HepG2 (cell line): ENCODE results near the gene ADAMTS4. TPM values are rescaled to one million over a fixed set of nuclear protein-coding genes. Genes with fewer than 3 reads are reported as not detected.

Source experiments
- ATAC-seq: fragments of 200-7000 bp; cut with Tn5 transposase; 3 replicates; pipeline ENCODE4 v1.9.1; 2020; ENCODE audit warnings: mild to moderate bottlenecking, moderate library complexity
- BruUV-seq: library from RNA; stranded (reverse); fragments of 400-500 nt; replicated peaks from 2 replicates; lab custom pipeline; 2021; lab: Mats Ljungman, UMichigan
- CTCF ChIA-PET: fragments of 300-600 bp; formaldehyde crosslinking; extraction: SDS; loops from one replicate; lab custom pipeline; 2021; ENCODE audit warnings: low total read pairs, inconsistent platforms, low intra/inter-chr PET ratio; lab: Yijun Ruan, JAX
- POLR2A ChIA-PET: fragments of 350-600 bp; sonication (Branson Sonifier 250); formaldehyde crosslinking; loops from one replicate; lab custom pipeline; 2020; ENCODE audit warnings: antibody characterized with exemption, inconsistent platforms; lab: Yijun Ruan, JAX
- DNase-seq: peaks from one replicate; pipeline ENCODE4 v3.0.0-alpha.2; 2015; ENCODE audit warnings: low spot score
- FAIRE-seq: peaks from 3 replicates; lab custom pipeline; 2011; peaks lifted over from hg19 to GRCh38; lab: Jason Lieb, UNC
- H2AFZ ChIP-seq: one replicate; pipeline ENCODE4 v1.6.1; 2011; ENCODE audit warnings: low read length, inconsistent platforms
- H3K27ac ChIP-seq: fragments of 300-600 bp; 3 replicates; pipeline ENCODE4 v1.8.0; 2011; ENCODE audit warnings: mixed run types, mild to moderate bottlenecking, mixed read lengths, low read length, inconsistent platforms; ENCODE audit not compliant: insufficient read depth; ENCODE audit errors: extremely low read length
- H3K27me3 ChIP-seq, 2 experiments: fragments of 200-600 bp in 1 of 2; 2 replicates in 1 of 2; 3 replicates in 1 of 2; pipeline versions ENCODE4 v1.6.0 to v1.8.0; 2011; ENCODE audit warnings: low read length in 2 of 2, mild to moderate bottlenecking in 2 of 2, moderate library complexity in 2 of 2, inconsistent platforms in 1 of 2; ENCODE audit not compliant: insufficient read depth in 2 of 2, control insufficient read depth in 1 of 2
- H3K36me3 ChIP-seq, 2 experiments: fragments of 200-600 bp in 1 of 2; replicated peaks in 1 of 2; 2 replicates in 1 of 2; 3 replicates in 1 of 2; pipeline versions ENCODE4 v1.5.1 to v1.8.0; 2011; ENCODE audit warnings: low read length in 2 of 2, inconsistent platforms in 1 of 2; ENCODE audit not compliant: insufficient read depth in 2 of 2, control insufficient read depth in 1 of 2
- H3K4me1 ChIP-seq: 2 replicates; pipeline ENCODE4 v1.5.1; 2012; ENCODE audit warnings: low read length, inconsistent platforms; ENCODE audit not compliant: insufficient read depth
- H3K4me2 ChIP-seq: 2 replicates; pipeline ENCODE4 v1.6.0; 2011; ENCODE audit warnings: low read depth, low read length, inconsistent platforms
- H3K4me3 ChIP-seq, 3 experiments: fragments of 200-600 bp in 1 of 3; sonication (generic), shearing (Covaris generic) in 1 of 3; replicated peaks in 1 of 3; 2 replicates each; pipeline ENCODE4 v1.5.1; 2011 to 2016; ENCODE audit warnings: low read length in 3 of 3, inconsistent platforms in 2 of 3, low read depth in 2 of 3, mild to moderate bottlenecking in 2 of 3, control low read depth in 1 of 3, mixed read lengths in 1 of 3; ENCODE audit not compliant: insufficient read depth in 1 of 3
- H3K79me2 ChIP-seq: one replicate; pipeline ENCODE4 v1.6.1; 2011; ENCODE audit warnings: low read length, inconsistent platforms; ENCODE audit not compliant: insufficient read depth
- H3K9ac ChIP-seq: 2 replicates; pipeline ENCODE4 v1.6.0; 2011; ENCODE audit warnings: mild to moderate bottlenecking, low read depth, low read length, inconsistent platforms; ENCODE audit not compliant: insufficient read depth
- H3K9me3 ChIP-seq: 2 replicates; pipeline ENCODE4 v1.5.1; 2012; ENCODE audit warnings: mild to moderate bottlenecking, low read length
- H4K20me1 ChIP-seq: 2 replicates; pipeline ENCODE4 v1.6.0; 2011; ENCODE audit warnings: inconsistent platforms, mild to moderate bottlenecking, low read length, moderate library complexity; ENCODE audit not compliant: insufficient read depth
- CBX1 ChIP-seq: IDR thresholded peaks from one replicate; pipeline ENCODE4 v1.6.1; 2016; ENCODE audit warnings: antibody characterized with exemption, low read depth
- FOXM1 ChIP-seq: sonication (generic); formaldehyde crosslinking; IDR thresholded peaks from 2 replicates; pipeline ENCODE4 v1.5.0; 2020; ENCODE audit warnings: missing genetic modification reagents
- IRF2 ChIP-seq: IDR thresholded peaks from 2 replicates; pipeline ENCODE4 v1.6.1; 2018; ENCODE audit warnings: missing genetic modification reagents, missing compliant biosample characterization
- KLF16 ChIP-seq, 2 experiments: sonication (generic) in 1 of 2; formaldehyde crosslinking in 1 of 2; IDR thresholded peaks; 2 replicates each; pipeline versions ENCODE4 v1.6.1 to v1.8.0; 2016 to 2023; ENCODE audit warnings: missing genetic modification reagents in 2 of 2, missing compliant biosample characterization in 1 of 2
- ONECUT2 ChIP-seq: sonication (generic); formaldehyde crosslinking; IDR thresholded peaks from 2 replicates; pipeline ENCODE4 v1.4.0; 2020; ENCODE audit warnings: missing genetic modification reagents
- RAD51 ChIP-seq: fragments of 450-650 bp; IDR thresholded peaks from 2 replicates; pipeline ENCODE4 v1.6.1; 2016; ENCODE audit warnings: borderline replicate concordance
- RFXAP ChIP-seq: sonication (generic); formaldehyde crosslinking; IDR thresholded peaks from 2 replicates; pipeline ENCODE4 v1.4.0; 2020; ENCODE audit warnings: missing genetic modification reagents, borderline replicate concordance
- SMARCE1 ChIP-seq: fragments of 450-650 bp; IDR thresholded peaks from 2 replicates; pipeline ENCODE4 v1.6.1; 2017; ENCODE audit warnings: borderline replicate concordance
- SNAPC2 ChIP-seq: sonication (generic); formaldehyde crosslinking; IDR thresholded peaks from 2 replicates; pipeline ENCODE4 v1.8.1; 2022; ENCODE audit warnings: mild to moderate bottlenecking, missing genetic modification reagents
- ZBTB37 ChIP-seq: sonication (generic); formaldehyde crosslinking; IDR thresholded peaks from 2 replicates; pipeline ENCODE4 v1.4.0; 2020; ENCODE audit warnings: mild to moderate bottlenecking, missing genetic modification reagents
- ZBTB46 ChIP-seq: sonication (generic); formaldehyde crosslinking; IDR thresholded peaks from 2 replicates; pipeline ENCODE4 v1.4.0; 2020; ENCODE audit warnings: mild to moderate bottlenecking, missing genetic modification reagents, borderline replicate concordance
- ZNF224 ChIP-seq: sonication (generic); formaldehyde crosslinking; IDR thresholded peaks from 2 replicates; pipeline ENCODE4 v1.5.0; 2020; ENCODE audit warnings: mild to moderate bottlenecking, missing genetic modification reagents
- ZNF275 ChIP-seq: sonication (generic); formaldehyde crosslinking; IDR thresholded peaks from 2 replicates; pipeline ENCODE4 v1.8.0; 2022; ENCODE audit warnings: missing genetic modification reagents, mild to moderate bottlenecking, inconsistent platforms, borderline replicate concordance
- ZNF629 ChIP-seq: sonication (generic); formaldehyde crosslinking; conservative IDR thresholded peaks from 2 replicates; pipeline ENCODE4 v1.5.0; 2020; ENCODE audit warnings: missing genetic modification reagents
- ZNF770 ChIP-seq: sonication (generic); formaldehyde crosslinking; IDR thresholded peaks from 2 replicates; pipeline ENCODE4 v1.5.0; 2020; ENCODE audit warnings: mild to moderate bottlenecking, missing genetic modification reagents
- WGBS: methylation state at CpG from one replicate; pipeline ENCODE4 v1.1.6; 2017; ENCODE audit warnings: low lambda C conversion rate; 5-methylcytosine and 5-hydroxymethylcytosine counted together
- in situ Hi-C: cut with HindIII; loops from 2 replicates; pipeline ENCODE4 v1.10.0; 2017; ENCODE audit warnings: low pct_unique_long_range_greater_than_20kb; ENCODE audit not compliant: extremely low pct_ligation_motif_present
- intact Hi-C: fragments of 100-400 bp; cut with micrococcal nuclease; formaldehyde crosslinking; loops from one replicate; pipeline ENCODE4 v1.10.0; 2022; ENCODE audit not compliant: unreplicated experiment
- polyA plus RNA-seq, 8 experiments: library from polyadenylated mRNA; depleted of rRNA in 3 of 8; stranded (reverse) in 7 of 8; unstranded in 1 of 8; fragments of >200 nt; fragmentation: Illumina TruSeq in 4 of 8; extraction: Trizol in 4 of 8; gene quantifications; 2 replicates each; pipeline versions ENCODE4 v1.2.1 to v1.2.3, GENCODE V29; 2011 to 2016; ENCODE audit warnings: low read depth in 4 of 8, missing spikeins in 1 of 8, mixed read lengths in 1 of 8; ENCODE audit not compliant: insufficient read depth in 1 of 8
- total RNA-seq, 5 experiments: library from RNA; depleted of rRNA; stranded (reverse); fragments of >200 nt; fragmentation: Illumina TruSeq; extraction: Trizol; gene quantifications; 2 replicates each; pipeline ENCODE4 v1.2.3, GENCODE V29; 2016; ENCODE audit warnings: low read depth in 1 of 5

Gene ADAMTS4
- total and polyA plus RNA-seq, 2 of the 13 experiments (the other 11 are each of a cell fraction or from before 2014, with no cell fraction given) = 0.51 to 1.7 TPM

- no peak for TF ChIP-seq ZNF770 (CRISPR knock-in tag)
These were observed 6.9 kb downstream of the ADAMTS4 start (continued) for GRCh38 chr1:161191971-161192370.

- H4K20me1 ChIP-seq = no peaks in the 10 kb centered on the region
- H3K27me3 ChIP-seq = no peaks in the 10 kb centered on the region
- no peak overlapping the region for H2AFZ ChIP-seq
- no peak overlapping the region for H3K4me3 ChIP-seq
- no TSS peak for BruUV-seq
- ATAC-seq (no peak), DNase-seq (no peak), FAIRE-seq (no peak)
- ChIA-PET CTCF (no interaction called here), POLR2A (no interaction called here)
- 88% methylated on average over 17 of the region's 22 CpGs for WGBS
- H3K36me3 ChIP-seq = no peaks in the 10 kb centered on the region; a peak in 1 of 5 replicates
- H3K79me2 ChIP-seq = no peaks in the 10 kb centered on the region
- H3K27ac ChIP-seq = no peak overlapping the region
- H3K4me2 ChIP-seq = no peak overlapping the region
- H3K4me1 ChIP-seq = peaks cover 26% of the 10 kb centered on the region
- no peak overlapping the region for H3K9ac ChIP-seq
- in situ Hi-C loops = no loop called here
- intact Hi-C loops = no loop called here
- no peaks in the 10 kb centered on the region for H3K9me3 ChIP-seq
- TF ChIP-seq SNAPC2 (CRISPR knock-in tag) (no peak), ONECUT2 (no peak), KLF16 (CRISPR knock-in tag; IDR thresholded peaks at IDR 0.05) (no peak), FOXM1 (CRISPR knock-in tag) (no peak), ZBTB46 (CRISPR knock-in tag) (no peak), IRF2 (CRISPR knock-in tag) (no peak), ZNF275 (CRISPR knock-in tag) (no peak), RFXAP (CRISPR knock-in tag) (no peak), SMARCE1 (no peak), ZNF224 (CRISPR knock-in tag) (no peak), ZNF629 (CRISPR knock-in tag) (no peak), ZBTB37 (CRISPR knock-in tag) (no peak), CBX1 (no peak), RAD51 (no peak)
These were observed 7.8 kb downstream of the ADAMTS4 start for GRCh38 chr1:161190962-161191521.
